Neural cell (in vitro differentiated cells): ENCODE measurements around the gene TSSK3.

ENCODE experiments used
- EZH2 ChIP-seq: fragments of 200-600, 300-800 bp; shearing (Covaris generic), sonication (generic); IDR thresholded peaks from 2 replicates; pipeline ENCODE4 v1.6.1; 2014; ENCODE audit warnings: antibody characterized with exemption, low read length, borderline replicate concordance, mild to moderate bottlenecking; ENCODE audit not compliant: insufficient read depth, poor library complexity, severe bottlenecking
- MXI1 ChIP-seq: fragments of 450-650 bp; conservative IDR thresholded peaks from 2 replicates; pipeline ENCODE4 v1.6.1; 2014; ENCODE audit warnings: antibody characterized with exemption, mild to moderate bottlenecking; ENCODE audit not compliant: poor library complexity, severe bottlenecking
- POLR2AphosphoS5 ChIP-seq: IDR thresholded peaks from 2 replicates; pipeline ENCODE4 v1.6.1; 2012
- RAD21 ChIP-seq: fragments of 450-650 bp; conservative IDR thresholded peaks from 2 replicates; pipeline ENCODE4 v1.6.1; 2014; ENCODE audit warnings: antibody characterized with exemption, mild to moderate bottlenecking, moderate library complexity
- TAF1 ChIP-seq: IDR thresholded peaks from 2 replicates; pipeline ENCODE4 v1.6.1; 2012; ENCODE audit warnings: low read depth
- TF ChIP-seq, protein P1 (sequence below): fragments of 450-650 bp; IDR thresholded peaks from 2 replicates; pipeline ENCODE4 v1.5.1; 2014; ENCODE audit warnings: antibody characterized with exemption, mild to moderate bottlenecking, moderate library complexity; ENCODE audit not compliant: poor library complexity, severe bottlenecking

DNA sequence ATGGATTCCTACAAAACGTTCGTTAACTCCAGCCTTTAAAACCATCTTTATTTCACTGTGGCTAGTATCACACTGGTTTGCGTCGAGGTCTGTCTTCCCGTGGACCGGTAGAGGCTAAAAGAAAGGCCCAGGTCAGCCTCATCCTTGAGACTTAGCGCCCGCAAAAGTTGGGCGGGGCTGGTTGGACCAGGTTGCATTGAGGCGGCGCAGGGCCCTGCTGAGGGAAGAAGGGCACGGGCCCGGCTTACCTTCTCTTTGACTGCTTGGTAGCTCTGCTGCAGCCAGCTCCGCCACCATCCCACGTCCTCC, 31.4 kb downstream of the TSSK3 start:
- TF ChIP-seq, protein P1, sequence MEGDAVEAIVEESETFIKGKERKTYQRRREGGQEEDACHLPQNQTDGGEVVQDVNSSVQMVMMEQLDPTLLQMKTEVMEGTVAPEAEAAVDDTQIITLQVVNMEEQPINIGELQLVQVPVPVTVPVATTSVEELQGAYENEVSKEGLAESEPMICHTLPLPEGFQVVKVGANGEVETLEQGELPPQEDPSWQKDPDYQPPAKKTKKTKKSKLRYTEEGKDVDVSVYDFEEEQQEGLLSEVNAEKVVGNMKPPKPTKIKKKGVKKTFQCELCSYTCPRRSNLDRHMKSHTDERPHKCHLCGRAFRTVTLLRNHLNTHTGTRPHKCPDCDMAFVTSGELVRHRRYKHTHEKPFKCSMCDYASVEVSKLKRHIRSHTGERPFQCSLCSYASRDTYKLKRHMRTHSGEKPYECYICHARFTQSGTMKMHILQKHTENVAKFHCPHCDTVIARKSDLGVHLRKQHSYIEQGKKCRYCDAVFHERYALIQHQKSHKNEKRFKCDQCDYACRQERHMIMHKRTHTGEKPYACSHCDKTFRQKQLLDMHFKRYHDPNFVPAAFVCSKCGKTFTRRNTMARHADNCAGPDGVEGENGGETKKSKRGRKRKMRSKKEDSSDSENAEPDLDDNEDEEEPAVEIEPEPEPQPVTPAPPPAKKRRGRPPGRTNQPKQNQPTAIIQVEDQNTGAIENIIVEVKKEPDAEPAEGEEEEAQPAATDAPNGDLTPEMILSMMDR: no peak
- TF ChIP-seq EZH2 (no peak), POLR2AphosphoS5 (no peak), TAF1 (no peak), MXI1 (no peak), RAD21 (no peak)
